A549 (cell line): ENCODE data around the gene CNOT11.

Source experiments
- BHLHE40 ChIP-seq: IDR thresholded peaks from 2 replicates; pipeline ENCODE4 v1.6.1; 2012; ENCODE audit warnings: low read depth, low read length, inconsistent platforms
- EP300 ChIP-seq, 2 experiments: fragments of >200 bp; sonication (Bioruptor Twin); formaldehyde crosslinking; IDR thresholded peaks; 2 replicates in 1 of 2; 3 replicates in 1 of 2; pipeline ENCODE4 v1.6.1; 2016 to 2017
- HDAC2 ChIP-seq: fragments of 200-600 bp; sonication (generic); IDR thresholded peaks from 2 replicates; pipeline ENCODE4 v1.6.1; 2016
- POLR2A ChIP-seq: IDR thresholded peaks from 2 replicates; pipeline ENCODE4 v1.6.1; 2012; ENCODE audit warnings: mild to moderate bottlenecking, low read length
- POLR2AphosphoS2 ChIP-seq: conservative IDR thresholded peaks from 2 replicates; pipeline ENCODE4 v1.6.1; 2012; ENCODE audit warnings: low read length, improper control_type of control experiment, inconsistent platforms
- SMC3 ChIP-seq: fragments of >200 bp; sonication (Bioruptor Twin); formaldehyde crosslinking; IDR thresholded peaks from 3 replicates; pipeline ENCODE4 v1.6.1; 2018; ENCODE audit warnings: inconsistent platforms
- SREBF2 ChIP-seq: fragments of 450-650 bp; IDR thresholded peaks from 2 replicates; pipeline ENCODE4 v1.6.1; 2014; ENCODE audit warnings: mild to moderate bottlenecking, moderate library complexity
- ZFP36 ChIP-seq: fragments of 450-650 bp; IDR thresholded peaks from 2 replicates; pipeline ENCODE4 v1.6.1; 2014; ENCODE audit warnings: borderline replicate concordance; ENCODE audit not compliant: partially characterized antibody
- ZNF302 ChIP-seq: fragments of 250-450 bp; sonication (Bioruptor Pico); IDR thresholded peaks from 2 replicates; pipeline ENCODE4 v1.9.0; 2021; ENCODE audit warnings: inconsistent platforms, mild to moderate bottlenecking, moderate library complexity
- TF ChIP-seq, protein P1 (sequence below): fragments of >200 bp; sonication (Bioruptor Twin); formaldehyde crosslinking; IDR thresholded peaks from 3 replicates; pipeline ENCODE4 v1.5.1; 2016
- TF ChIP-seq, protein P2 (sequence below): IDR thresholded peaks from 2 replicates; pipeline ENCODE4 v1.6.1; 2012; ENCODE audit warnings: low read depth, borderline replicate concordance
- TF ChIP-seq, protein P3 (sequence below): fragments of 200-600 bp; sonication (generic); IDR thresholded peaks from 2 replicates; pipeline ENCODE4 v1.6.1; 2016; ENCODE audit warnings: antibody characterized with exemption, mild to moderate bottlenecking, moderate library complexity
- TF ChIP-seq, protein P4 (sequence below): IDR thresholded peaks from 2 replicates; pipeline ENCODE4 v1.6.1; 2012
- TF ChIP-seq, protein P5 (sequence below): fragments of 450-650 bp; IDR thresholded peaks from 2 replicates; pipeline ENCODE4 v1.6.1; 2014; ENCODE audit warnings: antibody characterized with exemption

DNA sequence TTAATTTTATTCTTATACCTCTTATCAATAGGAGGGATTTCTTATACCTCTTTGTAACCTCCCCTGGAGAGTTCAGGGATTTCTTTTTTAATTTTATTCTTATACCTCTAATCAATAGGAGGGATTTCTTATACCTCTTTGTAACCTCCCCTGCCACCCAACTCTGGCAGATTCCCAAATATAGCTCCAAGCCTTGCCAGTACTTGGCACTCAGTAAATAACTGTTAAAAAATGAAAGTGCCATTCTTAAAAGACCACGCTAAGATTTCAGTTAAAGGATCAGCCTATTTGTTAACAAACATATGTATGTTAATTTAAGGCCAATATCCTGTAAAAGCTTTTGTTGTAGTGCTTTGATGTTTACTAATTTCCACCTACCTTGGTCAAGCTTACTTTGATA is 51.0 kb downstream of the CNOT11 start:
- TF ChIP-seq, protein P1, sequence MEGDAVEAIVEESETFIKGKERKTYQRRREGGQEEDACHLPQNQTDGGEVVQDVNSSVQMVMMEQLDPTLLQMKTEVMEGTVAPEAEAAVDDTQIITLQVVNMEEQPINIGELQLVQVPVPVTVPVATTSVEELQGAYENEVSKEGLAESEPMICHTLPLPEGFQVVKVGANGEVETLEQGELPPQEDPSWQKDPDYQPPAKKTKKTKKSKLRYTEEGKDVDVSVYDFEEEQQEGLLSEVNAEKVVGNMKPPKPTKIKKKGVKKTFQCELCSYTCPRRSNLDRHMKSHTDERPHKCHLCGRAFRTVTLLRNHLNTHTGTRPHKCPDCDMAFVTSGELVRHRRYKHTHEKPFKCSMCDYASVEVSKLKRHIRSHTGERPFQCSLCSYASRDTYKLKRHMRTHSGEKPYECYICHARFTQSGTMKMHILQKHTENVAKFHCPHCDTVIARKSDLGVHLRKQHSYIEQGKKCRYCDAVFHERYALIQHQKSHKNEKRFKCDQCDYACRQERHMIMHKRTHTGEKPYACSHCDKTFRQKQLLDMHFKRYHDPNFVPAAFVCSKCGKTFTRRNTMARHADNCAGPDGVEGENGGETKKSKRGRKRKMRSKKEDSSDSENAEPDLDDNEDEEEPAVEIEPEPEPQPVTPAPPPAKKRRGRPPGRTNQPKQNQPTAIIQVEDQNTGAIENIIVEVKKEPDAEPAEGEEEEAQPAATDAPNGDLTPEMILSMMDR: no peak
- TF ChIP-seq POLR2A (no peak), EP300 (IDR thresholded peaks at IDR 0.05) (no peak), POLR2AphosphoS2 (no peak), ZFP36 (no peak), ZNF302 (CRISPR knock-in tag) (no peak), SREBF2 (no peak), HDAC2 (no peak), BHLHE40 (no peak), SMC3 (no peak)
- TF ChIP-seq, protein P2, sequence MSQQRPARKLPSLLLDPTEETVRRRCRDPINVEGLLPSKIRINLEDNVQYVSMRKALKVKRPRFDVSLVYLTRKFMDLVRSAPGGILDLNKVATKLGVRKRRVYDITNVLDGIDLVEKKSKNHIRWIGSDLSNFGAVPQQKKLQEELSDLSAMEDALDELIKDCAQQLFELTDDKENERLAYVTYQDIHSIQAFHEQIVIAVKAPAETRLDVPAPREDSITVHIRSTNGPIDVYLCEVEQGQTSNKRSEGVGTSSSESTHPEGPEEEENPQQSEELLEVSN: no peak
- TF ChIP-seq, protein P3, sequence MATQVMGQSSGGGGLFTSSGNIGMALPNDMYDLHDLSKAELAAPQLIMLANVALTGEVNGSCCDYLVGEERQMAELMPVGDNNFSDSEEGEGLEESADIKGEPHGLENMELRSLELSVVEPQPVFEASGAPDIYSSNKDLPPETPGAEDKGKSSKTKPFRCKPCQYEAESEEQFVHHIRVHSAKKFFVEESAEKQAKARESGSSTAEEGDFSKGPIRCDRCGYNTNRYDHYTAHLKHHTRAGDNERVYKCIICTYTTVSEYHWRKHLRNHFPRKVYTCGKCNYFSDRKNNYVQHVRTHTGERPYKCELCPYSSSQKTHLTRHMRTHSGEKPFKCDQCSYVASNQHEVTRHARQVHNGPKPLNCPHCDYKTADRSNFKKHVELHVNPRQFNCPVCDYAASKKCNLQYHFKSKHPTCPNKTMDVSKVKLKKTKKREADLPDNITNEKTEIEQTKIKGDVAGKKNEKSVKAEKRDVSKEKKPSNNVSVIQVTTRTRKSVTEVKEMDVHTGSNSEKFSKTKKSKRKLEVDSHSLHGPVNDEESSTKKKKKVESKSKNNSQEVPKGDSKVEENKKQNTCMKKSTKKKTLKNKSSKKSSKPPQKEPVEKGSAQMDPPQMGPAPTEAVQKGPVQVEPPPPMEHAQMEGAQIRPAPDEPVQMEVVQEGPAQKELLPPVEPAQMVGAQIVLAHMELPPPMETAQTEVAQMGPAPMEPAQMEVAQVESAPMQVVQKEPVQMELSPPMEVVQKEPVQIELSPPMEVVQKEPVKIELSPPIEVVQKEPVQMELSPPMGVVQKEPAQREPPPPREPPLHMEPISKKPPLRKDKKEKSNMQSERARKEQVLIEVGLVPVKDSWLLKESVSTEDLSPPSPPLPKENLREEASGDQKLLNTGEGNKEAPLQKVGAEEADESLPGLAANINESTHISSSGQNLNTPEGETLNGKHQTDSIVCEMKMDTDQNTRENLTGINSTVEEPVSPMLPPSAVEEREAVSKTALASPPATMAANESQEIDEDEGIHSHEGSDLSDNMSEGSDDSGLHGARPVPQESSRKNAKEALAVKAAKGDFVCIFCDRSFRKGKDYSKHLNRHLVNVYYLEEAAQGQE: no peak
- TF ChIP-seq, protein P4, sequence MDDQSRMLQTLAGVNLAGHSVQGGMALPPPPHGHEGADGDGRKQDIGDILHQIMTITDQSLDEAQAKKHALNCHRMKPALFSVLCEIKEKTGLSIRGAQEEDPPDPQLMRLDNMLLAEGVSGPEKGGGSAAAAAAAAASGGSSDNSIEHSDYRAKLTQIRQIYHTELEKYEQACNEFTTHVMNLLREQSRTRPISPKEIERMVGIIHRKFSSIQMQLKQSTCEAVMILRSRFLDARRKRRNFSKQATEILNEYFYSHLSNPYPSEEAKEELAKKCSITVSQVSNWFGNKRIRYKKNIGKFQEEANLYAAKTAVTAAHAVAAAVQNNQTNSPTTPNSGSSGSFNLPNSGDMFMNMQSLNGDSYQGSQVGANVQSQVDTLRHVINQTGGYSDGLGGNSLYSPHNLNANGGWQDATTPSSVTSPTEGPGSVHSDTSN: no peak
- TF ChIP-seq, protein P5, sequence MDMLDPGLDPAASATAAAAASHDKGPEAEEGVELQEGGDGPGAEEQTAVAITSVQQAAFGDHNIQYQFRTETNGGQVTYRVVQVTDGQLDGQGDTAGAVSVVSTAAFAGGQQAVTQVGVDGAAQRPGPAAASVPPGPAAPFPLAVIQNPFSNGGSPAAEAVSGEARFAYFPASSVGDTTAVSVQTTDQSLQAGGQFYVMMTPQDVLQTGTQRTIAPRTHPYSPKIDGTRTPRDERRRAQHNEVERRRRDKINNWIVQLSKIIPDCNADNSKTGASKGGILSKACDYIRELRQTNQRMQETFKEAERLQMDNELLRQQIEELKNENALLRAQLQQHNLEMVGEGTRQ: no peak
